Medulla oblongata (tissue), 1 donor: Measurements from ENCODE around the gene BPHL.
"Not testable (repeated sequence)": the region's sequence is repeated elsewhere in the genome, so short reads cannot be mapped to it uniquely, and the experiment has no call there.

Experiments
- DNase-seq: peaks from one replicate; pipeline ENCODE4 v3.0.0-alpha.2; 2015; ENCODE audit errors: extremely low spot score

BPHL gene

DNA sequence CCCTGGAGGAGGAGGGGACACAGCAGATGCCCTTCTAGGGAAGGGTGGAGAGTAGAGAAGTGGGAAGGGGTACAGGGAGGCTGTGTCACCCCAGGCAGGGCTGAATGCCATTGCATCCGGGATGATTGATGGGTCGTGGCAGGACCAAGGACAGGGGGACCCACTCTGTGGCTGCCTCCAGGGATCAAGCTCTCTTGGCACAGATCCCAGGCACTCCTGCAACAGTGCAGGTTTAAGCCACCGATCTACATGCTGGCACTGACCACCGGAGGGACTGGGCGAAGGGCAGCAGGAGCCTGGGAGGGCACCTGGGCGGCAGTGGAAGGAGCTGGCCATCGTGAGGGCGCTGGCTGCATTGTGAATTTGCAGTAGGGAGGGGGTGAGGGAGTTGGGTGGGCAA is 61.4 kb downstream of the BPHL start:
- not testable (repeated sequence) for DNase-seq

DNA sequence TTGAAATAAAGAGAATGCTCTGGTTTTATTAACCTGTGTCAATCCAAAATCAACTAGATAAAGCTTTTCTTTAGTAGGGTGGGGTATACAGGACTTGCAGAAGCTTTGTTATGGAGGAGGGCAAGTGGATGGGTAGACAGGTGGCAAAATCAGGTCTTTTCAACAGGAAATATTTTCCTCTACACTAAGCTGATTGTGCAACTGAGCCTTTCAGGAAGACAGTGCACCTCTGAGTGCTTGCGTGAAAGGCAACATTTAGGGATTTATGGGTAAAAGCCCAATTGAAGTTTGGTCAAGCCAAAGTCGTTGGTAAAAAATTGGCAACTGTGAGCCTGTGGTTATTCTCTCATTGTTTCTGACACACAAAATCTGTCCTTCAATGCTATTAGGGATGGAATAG is 62.6 kb downstream of the BPHL start:
- DNase-seq = no peak

DNA sequence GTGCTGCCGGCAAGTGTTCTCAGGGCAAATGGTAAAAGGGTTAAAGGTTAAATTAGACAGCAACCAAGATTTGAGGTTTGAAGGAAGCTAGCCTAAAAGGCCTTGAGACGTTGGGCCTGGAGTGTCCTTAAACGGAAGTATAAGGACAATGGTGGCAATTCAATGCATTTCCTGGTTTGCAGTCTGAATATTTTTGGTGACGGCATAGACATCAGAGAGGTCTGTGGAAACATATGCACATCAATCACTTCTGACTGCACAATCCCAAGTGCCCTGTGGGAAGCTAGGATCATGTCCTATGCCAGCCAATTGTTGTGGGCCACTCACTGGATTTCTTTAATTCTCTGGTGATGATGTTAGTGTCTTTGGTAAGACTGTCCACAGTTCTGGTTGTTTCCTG is 64.6 kb downstream of the BPHL start:
- no peak for DNase-seq

DNA sequence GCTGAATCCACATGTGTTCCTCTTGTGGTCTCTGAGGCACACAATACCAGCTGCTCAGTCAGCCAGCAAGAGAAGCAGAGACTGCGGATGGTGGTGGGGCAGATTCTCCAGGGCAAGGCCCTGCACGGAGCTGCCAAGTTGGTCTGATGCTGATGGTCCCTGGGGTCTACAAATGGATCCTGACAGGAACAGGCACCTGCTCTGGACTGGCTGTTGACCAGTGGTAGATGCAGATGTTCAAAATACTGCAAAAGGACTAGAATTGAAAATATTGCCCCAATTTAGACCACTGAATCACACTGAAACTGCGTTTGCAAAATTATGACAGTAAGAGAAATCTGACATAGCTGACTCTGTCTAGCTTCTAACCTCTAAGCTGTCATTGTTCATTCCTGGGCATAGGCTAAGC is 68.5 kb downstream of the BPHL start:
- DNase-seq = no peak

DNA sequence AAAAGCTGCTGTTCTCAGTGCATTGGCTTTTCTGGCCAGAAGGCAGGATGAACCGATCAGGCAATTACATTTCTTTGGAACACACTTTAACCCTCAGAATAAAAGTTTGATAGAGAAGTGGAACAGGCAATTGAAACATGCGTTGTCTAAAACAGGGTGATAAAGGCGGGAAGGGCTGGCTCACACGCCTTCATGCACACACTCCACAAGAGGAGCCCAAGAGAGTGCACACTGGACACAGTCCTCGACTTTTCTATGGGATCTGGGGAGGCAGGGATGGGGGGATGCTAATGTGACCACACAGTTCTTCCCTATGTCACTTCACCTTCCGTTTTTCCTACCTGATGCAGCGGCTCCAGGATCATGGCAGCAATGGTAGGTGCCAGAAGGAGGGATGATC is 69.8 kb downstream of the BPHL start:
- no peak for DNase-seq

DNA sequence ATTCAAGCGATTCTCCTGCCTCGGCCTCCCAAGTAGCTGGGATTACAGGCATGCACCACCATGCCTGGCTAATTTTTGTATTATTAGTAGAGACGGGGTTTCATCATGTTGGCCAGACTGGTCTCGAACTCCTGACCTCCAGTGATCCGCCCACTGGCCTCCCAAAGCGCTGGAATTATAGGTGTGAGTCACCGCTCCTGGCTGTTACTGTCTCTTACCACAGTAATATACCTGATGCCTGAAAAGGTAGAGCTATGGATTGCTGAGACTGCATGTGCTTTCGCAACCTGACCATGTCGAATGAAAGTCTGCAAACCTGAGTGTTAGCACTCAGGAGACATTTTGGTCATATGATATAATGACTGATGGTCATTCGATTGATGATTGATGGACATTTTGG is 70.7 kb downstream of the BPHL start:
- not testable (repeated sequence) for DNase-seq

DNA sequence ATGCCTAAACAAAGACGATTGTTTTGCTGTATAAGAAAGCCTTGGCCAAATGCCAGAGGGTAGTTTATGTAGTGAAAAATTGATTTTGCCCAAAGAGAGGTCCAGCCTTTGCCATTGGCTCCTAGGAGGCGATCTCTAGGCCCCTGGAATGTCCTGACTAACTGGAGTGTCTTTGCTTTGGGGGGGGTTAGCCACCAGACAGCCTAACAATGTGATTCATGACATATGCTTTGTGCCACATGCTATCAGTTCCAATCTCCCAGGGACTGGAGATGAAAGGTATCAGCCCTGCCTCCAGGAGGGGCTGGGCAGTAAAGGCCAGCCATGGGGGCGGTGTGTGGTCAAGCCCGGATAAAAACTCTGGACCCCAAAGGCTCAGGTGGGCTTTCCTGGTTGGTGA is 71.5 kb downstream of the BPHL start:
- no peak for DNase-seq

DNA sequence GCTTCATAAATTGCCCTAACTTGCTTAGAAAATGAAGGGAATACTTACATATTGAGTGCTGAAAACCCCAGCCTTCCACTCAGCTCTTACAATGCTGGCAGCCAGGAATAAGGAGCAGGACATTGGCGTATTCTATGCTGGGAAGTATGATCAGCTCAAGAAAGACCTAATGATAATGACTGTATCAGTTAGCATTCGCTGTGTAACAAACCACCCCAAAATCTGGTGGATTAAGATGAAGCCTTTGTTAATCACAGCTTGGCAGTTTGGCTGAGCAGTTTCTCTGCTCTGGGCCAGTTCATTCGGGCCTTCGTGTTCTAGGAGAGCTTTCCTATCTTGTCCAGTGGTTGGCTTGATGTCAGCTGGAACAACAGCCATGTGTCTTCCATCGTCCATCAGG is 72.3 kb downstream of the BPHL start:
- no peak for DNase-seq

DNA sequence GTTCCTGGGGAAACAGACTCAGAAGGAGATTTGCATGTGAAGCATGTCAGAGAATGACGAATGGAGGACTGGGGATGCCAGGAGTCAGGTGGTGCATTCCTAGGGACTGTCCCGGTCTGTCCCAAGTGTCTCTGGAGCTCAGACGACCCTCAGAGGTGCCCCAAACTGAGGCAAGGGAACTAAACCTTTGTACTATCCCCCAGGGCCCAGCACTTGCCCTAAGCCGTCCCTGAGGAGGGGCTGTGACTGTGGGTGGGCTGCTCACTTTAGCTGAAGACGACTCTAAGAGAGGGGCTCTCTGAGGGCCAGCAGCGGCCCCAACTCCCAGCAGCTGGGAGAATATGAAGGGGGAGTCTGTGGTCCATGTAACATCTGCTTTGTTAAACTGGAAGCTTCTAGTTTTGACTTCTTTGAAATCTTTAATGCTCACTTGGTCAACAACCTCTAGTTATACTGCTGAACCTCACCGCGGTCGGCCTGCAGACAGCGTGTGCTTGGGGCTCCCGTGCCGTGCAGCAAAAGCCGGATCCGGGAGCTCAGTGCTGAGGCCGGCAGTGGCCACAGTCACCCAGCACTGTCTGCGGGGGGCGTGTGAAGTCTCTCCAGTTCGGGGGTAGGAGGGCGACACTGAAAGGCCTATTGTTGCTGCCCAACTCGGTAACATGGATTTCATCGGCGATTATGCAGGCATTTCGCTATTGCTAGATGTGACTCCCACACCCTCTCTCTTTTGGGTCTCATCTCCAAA is 74.8 kb downstream of the BPHL start:
- peak; percentile 32 for DNase-seq

DNA sequence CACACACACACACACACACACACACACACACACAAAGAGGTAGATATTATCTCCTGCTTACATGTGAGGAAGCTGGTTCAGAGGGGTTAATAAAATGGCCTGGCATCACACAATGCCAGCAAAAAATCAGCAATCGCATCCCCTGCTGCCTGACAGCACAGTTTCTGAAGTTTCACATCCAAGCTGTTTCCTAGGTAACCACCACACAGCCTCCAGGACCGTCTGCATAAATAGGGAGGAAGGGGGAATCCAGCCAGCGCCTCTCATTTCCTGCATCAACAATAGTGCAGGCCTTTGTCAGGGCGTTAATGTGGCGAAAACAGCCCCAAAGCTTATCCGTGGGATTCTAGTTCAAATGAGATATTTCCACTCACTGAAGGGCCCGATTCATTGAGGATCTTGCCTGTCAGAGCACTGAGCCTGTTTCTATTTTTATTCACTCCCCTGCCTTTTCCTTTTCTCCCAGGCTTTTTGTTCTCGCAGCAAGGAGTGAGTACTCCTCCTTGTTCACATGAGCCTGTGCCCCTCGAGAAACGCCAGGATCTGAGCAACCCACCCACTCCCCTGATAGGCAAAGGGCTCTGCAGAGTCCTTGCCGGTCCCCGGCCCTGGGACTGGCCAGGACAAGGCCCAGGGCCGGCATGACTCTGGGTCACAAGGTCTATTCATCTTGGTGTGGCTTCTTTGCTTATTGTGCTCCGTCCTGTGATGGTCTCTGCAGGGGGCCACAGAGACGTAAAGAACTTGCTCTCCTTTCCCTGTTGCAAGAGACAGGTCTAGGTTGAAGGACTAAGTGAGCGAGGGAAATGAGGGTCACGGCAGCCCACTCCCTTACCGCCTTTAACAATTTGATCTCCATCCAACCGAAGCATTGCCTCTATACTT is 76.3 kb downstream of the BPHL start:
- peak; percentile 87 for DNase-seq

DNA sequence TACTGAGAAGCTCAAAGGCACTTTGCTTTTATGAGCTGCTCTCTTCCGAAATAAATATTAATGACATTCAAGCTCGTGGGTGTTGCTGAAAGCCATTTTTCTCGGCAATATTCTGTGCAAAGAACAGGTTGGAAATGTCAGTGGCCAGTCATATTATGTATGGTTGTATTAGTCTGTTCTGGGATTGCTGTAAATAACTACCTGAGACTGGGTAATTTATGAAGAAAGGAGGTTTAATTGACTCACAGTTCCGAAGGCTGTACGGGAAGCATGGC is 76.8 kb downstream of the BPHL start:
- DNase-seq = no peak

DNA sequence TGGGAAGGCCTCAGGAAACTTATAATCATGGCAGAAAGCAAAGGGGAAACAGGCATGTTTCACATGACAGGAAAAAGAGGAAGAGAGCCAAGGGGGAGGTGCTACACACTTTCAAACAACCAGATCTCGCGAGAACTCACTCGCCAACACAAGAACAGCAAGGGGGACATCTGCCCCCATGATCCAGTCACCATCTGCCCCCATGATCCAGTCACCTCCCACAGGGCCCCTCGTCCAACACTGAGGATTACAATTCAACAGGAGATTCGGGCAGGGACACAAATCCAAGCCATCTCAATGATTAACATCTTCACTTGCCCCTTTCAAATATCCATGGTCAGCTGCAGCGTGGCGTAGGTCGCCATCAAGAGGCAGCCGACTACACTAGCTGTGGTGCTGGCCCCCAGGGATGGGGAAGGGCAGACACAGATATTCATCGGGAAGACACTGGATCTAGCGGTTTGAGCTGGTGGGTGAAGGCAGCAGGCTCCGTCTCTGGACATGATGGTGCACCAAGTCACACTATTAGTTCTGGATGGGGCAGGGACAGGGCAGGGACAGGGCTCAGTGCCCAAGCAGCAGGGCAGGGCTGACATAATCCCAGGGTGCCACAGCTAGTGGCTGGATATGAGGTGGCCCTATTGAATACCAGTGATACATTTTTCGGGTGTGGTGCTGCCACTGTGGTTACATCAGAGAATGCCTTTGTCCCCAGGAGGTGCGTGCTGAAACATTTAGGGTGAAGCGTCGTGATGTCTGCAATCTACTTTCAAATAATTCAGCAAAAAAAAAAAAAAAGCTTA is 77.4 kb downstream of the BPHL start:
- DNase-seq = peak; percentile 85

DNA sequence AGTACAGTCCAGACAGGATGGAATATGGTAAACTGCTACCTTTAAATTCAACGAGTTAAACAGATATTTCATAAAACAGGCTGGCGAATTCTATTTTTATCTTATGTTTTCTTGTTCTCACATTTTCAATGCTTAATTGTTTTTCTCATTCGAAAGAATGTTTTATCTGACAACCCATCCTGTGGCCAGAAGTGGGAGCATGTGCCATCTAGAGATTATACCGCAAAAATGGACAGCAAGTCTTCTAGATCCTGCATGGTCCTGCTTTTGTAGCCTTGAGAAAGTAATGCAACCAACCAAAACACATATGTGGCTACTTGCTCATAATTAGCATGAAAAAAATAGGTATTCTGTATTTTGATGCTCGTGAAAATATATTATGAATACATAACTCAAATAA is 78.3 kb downstream of the BPHL start:
- peak; percentile 12 for DNase-seq

DNA sequence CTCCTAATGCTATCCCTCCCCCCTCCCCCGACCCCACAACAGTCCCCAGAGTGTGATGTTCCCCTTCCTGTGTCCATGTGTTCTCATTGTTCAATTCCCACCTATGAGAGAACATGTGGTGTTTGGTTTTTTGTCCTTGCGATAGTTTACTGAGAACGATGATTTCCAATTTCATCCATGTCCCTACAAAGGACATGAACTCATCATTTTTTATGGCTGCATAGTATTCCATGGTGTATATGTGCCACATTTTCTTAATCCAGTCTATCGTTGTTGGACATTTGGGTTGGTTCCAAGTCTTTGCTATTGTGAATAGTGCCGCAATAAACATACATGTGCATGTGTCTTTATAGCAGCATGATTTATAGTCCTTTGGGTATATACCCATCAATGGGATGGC is 79.2 kb downstream of the BPHL start:
- not testable (repeated sequence) for DNase-seq

DNA sequence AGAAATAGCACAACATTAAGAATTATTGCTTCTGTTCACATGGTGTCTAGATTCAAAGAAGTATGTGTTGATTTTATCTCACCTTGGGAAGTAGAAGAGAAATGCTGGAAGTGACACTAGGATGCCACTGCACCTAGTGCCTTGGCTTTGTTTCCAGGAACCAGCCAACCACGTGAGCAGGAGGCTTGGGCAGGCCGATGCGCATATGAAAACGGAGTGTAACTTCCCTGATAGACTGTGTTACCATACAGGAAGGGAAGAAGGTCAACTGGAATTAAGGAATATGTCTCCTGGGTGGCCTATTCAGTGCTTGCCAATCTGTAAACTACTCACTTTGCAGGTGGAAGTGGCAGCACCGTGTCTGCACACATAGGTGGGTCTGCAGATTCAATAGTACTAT is 80.9 kb downstream of the BPHL start:
- no peak for DNase-seq

DNA sequence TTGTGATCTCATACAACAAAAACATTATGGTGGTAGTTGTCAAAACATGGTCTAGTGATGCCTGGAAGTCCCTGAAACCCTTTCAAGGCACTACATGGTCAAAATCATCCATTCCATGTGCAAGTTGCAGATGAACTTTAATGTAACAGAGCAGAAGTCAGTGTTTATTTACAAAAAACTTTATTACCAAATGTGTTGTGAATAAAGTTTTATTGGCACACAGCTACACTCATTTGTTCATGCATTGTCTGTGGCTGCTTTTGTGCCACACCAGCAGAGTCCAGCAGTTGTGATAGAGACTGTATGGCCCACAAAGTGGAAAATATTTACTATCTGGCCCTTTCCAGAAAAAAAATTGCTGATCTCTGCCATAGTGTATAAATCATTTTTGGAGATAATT is 82.2 kb downstream of the BPHL start:
- DNase-seq = no peak

DNA sequence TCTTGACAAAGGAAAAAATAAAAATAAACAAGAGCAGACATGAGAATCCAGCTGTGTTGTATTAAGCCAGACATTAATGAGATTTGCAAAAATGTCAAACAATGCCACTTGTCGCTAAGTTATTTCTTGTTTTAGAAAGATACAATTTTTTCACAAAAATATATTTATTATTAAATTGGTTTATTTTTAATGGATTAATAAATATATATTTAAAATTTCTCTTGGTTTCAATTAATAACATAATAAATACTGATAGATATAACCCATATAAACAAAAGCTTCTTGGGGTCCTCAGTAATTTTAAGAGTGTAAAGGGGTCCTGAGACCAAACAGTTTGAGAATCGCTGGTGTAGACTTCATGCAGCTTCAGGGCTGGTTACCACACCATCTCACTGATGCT is 82.9 kb downstream of the BPHL start:
- no peak for DNase-seq
